ENCODE results near the gene DUSP11. TPM values are rescaled to one million over a fixed set of nuclear protein-coding genes. Genes with fewer than 3 reads are reported as not detected.

The DUSP11 gene
- total RNA-seq, 1 experiment from 2014 or later, result 22.9 TPM

DNA sequence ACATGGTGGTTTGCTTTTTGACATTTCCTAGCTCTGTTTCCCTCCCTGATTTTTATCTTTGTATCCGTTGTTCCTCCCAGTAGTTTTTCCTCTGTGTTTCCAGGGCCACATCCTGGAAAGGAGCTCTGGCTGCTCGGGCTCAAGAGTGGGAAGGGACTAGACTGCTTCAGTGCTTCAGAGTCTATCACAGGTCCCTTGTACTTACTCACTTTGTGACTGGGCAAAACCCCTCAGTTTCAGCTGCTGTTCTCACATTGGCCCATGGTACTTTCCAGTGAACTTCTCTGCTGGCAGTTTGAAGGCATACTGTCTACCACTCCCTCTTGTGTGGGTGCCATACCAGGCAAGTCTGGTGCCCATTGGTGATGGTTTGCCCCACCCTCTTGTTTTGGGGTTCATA, 41.3 kb upstream of the DUSP11 start:
- intact Hi-C loops (cut with micrococcal nuclease), result no loop called here

DNA sequence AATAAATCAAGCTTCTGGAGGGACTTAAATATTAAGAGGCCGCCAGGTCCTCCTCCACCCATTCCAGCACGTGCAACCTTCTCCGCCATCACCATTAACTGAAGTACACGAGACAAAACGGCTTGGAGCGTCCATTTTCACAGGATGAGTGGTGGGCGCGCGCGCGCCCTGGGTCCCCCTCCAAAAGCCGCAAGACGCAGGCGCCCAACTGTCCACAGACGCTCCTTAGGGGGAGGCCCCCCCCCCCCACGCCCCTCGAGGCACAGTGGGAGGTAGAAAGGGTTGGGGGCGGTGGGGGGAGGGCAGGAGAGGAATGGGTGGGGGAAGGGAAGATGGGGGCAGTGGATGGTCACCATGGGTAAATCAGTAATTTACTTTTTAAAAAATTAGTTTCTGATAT, 38.4 kb upstream of the DUSP11 start:
- BruUV-seq (replicated peaks), result no TSS peak
- TF ChIP-seq ZNF274 (IDR thresholded peaks at IDR 0.05; ENCODE audit: low read depth, low read length), result no peak
- TF ChIP-seq, protein P1, sequence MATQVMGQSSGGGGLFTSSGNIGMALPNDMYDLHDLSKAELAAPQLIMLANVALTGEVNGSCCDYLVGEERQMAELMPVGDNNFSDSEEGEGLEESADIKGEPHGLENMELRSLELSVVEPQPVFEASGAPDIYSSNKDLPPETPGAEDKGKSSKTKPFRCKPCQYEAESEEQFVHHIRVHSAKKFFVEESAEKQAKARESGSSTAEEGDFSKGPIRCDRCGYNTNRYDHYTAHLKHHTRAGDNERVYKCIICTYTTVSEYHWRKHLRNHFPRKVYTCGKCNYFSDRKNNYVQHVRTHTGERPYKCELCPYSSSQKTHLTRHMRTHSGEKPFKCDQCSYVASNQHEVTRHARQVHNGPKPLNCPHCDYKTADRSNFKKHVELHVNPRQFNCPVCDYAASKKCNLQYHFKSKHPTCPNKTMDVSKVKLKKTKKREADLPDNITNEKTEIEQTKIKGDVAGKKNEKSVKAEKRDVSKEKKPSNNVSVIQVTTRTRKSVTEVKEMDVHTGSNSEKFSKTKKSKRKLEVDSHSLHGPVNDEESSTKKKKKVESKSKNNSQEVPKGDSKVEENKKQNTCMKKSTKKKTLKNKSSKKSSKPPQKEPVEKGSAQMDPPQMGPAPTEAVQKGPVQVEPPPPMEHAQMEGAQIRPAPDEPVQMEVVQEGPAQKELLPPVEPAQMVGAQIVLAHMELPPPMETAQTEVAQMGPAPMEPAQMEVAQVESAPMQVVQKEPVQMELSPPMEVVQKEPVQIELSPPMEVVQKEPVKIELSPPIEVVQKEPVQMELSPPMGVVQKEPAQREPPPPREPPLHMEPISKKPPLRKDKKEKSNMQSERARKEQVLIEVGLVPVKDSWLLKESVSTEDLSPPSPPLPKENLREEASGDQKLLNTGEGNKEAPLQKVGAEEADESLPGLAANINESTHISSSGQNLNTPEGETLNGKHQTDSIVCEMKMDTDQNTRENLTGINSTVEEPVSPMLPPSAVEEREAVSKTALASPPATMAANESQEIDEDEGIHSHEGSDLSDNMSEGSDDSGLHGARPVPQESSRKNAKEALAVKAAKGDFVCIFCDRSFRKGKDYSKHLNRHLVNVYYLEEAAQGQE (IDR thresholded peaks at IDR 0.05; ENCODE audit: low read depth), result no peak
- TF ChIP-seq EZH2 (IDR thresholded peaks at IDR 0.05), result no peak
- no peak for TF ChIP-seq SIN3A (IDR thresholded peaks at IDR 0.05; ENCODE audit: low read depth)
- TF ChIP-seq TCF7L2 (IDR thresholded peaks at IDR 0.05; ENCODE audit: borderline replicate concordance, extremely low read depth, insufficient read depth, insufficient read length), result no peak
- no peak for TF ChIP-seq CBX3 (IDR thresholded peaks at IDR 0.05; ENCODE audit: low read depth)
- TF ChIP-seq ZFX (IDR thresholded peaks at IDR 0.05), result no peak
- TF ChIP-seq, protein P2, sequence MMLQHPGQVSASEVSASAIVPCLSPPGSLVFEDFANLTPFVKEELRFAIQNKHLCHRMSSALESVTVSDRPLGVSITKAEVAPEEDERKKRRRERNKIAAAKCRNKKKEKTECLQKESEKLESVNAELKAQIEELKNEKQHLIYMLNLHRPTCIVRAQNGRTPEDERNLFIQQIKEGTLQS (IDR thresholded peaks at IDR 0.05), result no peak
- TF ChIP-seq YY1 (IDR thresholded peaks at IDR 0.05; ENCODE audit: extremely low read depth, insufficient replicate concordance, low read depth, low read length), result no peak
- H3K4me2 ChIP-seq (ENCODE audit: low read length), result no peak overlapping the region
- no peak overlapping the region for H3K4me3 ChIP-seq (replicated peaks in 1 of 2; ENCODE audit: low read depth in 1 of 2, low read length in 2 of 2)
- no peaks in the 10 kb centered on the region for H3K9me3 ChIP-seq (ENCODE audit: control insufficient read depth in 1 of 2, insufficient read depth in 1 of 2, low read depth in 1 of 2, low read length in 2 of 2)
- H3K36me3 ChIP-seq (ENCODE audit: control insufficient read depth in 1 of 2, insufficient read depth in 2 of 2, low read length in 2 of 2), result no peaks in the 10 kb centered on the region
- no peaks in the 10 kb centered on the region for H3K27me3 ChIP-seq (ENCODE audit: insufficient read depth, low read length)
- H3K4me1 ChIP-seq (ENCODE audit: control insufficient read depth in 1 of 2, insufficient read depth in 2 of 2, low read length in 2 of 2), result no peaks in the 10 kb centered on the region
- H3K79me2 ChIP-seq (ENCODE audit: insufficient read depth, low read length), result no peaks in the 10 kb centered on the region
- ChIA-PET CTCF (no interaction called here), RAD21 (ENCODE audit: low non-redundant PET in 1 of 2, low total read pairs in 2 of 2, uncharacterized antibody in 2 of 2, unreplicated experiment in 2 of 2) (no interaction called here), POLR2A (no interaction called here)
- H3K9ac ChIP-seq (ENCODE audit: low read length), result no peak overlapping the region
- intact Hi-C loops (cut with micrococcal nuclease), result no loop called here
- no peaks in the 10 kb centered on the region for H3K9me2 ChIP-seq (ENCODE audit: insufficient read depth)
- H4K20me1 ChIP-seq (ENCODE audit: insufficient read depth), result no peaks in the 10 kb centered on the region
- H2AFZ ChIP-seq (ENCODE audit: low read depth, low read length, poor library complexity, severe bottlenecking), result no peak overlapping the region
- no peak for DNase-seq (ENCODE audit: low read depth, low spot score)
- no peak overlapping the region for H3K27ac ChIP-seq (ENCODE audit: low read depth, low read length)
- ATAC-seq, result no peak

More for the DNA sequence above, 41.3 kb upstream of the DUSP11 start:
- ATAC-seq, result no peak
- BruUV-seq (replicated peaks), result no TSS peak
- no peaks in the 10 kb centered on the region for H3K9me2 ChIP-seq (ENCODE audit: insufficient read depth)
- H4K20me1 ChIP-seq (ENCODE audit: insufficient read depth), result no peaks in the 10 kb centered on the region
- no peaks in the 10 kb centered on the region for H3K9me3 ChIP-seq (ENCODE audit: control insufficient read depth in 1 of 2, insufficient read depth in 1 of 2, low read depth in 1 of 2, low read length in 2 of 2)
- no peak overlapping the region for H3K9ac ChIP-seq (ENCODE audit: low read length)
- H2AFZ ChIP-seq (ENCODE audit: low read depth, low read length, poor library complexity, severe bottlenecking), result no peak overlapping the region
- H3K4me2 ChIP-seq (ENCODE audit: low read length), result no peak overlapping the region
- no peaks in the 10 kb centered on the region for H3K36me3 ChIP-seq (ENCODE audit: control insufficient read depth in 1 of 2, insufficient read depth in 2 of 2, low read length in 2 of 2)
- ChIA-PET POLR2A (no interaction called here), RAD21 (ENCODE audit: low non-redundant PET in 1 of 2, low total read pairs in 2 of 2, uncharacterized antibody in 2 of 2, unreplicated experiment in 2 of 2) (no interaction called here), CTCF (no interaction called here)
- no peak overlapping the region for H3K27ac ChIP-seq (ENCODE audit: low read depth, low read length)
- no peaks in the 10 kb centered on the region for H3K4me1 ChIP-seq (ENCODE audit: control insufficient read depth in 1 of 2, insufficient read depth in 2 of 2, low read length in 2 of 2)
- H3K79me2 ChIP-seq (ENCODE audit: insufficient read depth, low read length), result no peaks in the 10 kb centered on the region
- no peak overlapping the region for H3K4me3 ChIP-seq (replicated peaks in 1 of 2; ENCODE audit: low read depth in 1 of 2, low read length in 2 of 2)
- TF ChIP-seq YY1 (IDR thresholded peaks at IDR 0.05; ENCODE audit: extremely low read depth, insufficient replicate concordance, low read depth, low read length), result no peak
- H3K27me3 ChIP-seq (ENCODE audit: insufficient read depth, low read length), result no peaks in the 10 kb centered on the region
- DNase-seq (ENCODE audit: low read depth, low spot score), result no peak

All from HCT116 (cell line).